Small intestine (tissue), 7 donors: ENCODE results near the gene C2orf81. TPM values are rescaled to one million over a fixed set of nuclear protein-coding genes. Genes with fewer than 3 reads are reported as not detected.
"Not testable (repeated sequence)": the region's sequence is repeated elsewhere in the genome, so short reads cannot be mapped to it uniquely, and the experiment has no call there.

Source experiments
- DNase-seq, 2 donors: peaks; one replicate each; pipeline versions ENCODE4 v3.0.0 to v3.0.0-alpha.2; 2013
- FAIRE-seq: peaks from 2 replicates; lab custom pipeline; 2012; peaks lifted over from hg19 to GRCh38; lab: Jason Lieb, UNC
- H3K27ac ChIP-seq, 3 donors: one replicate each; pipeline ENCODE4 v1.5.1; 2013; ENCODE audit warnings: low read length in 2 of 3, mild to moderate bottlenecking in 2 of 3, control low read depth in 1 of 3, inconsistent platforms in 1 of 3, low read depth in 1 of 3, moderate library complexity in 1 of 3
- H3K27me3 ChIP-seq, 3 donors: one replicate each; pipeline ENCODE4 v1.6.1; 2013; ENCODE audit warnings: low read length in 3 of 3, inconsistent platforms in 1 of 3; ENCODE audit not compliant: control insufficient read depth in 3 of 3, insufficient read depth in 3 of 3
- H3K36me3 ChIP-seq, 3 donors: one replicate each; pipeline ENCODE4 v1.6.1; 2013; ENCODE audit warnings: low read length in 3 of 3, inconsistent platforms in 1 of 3, low read depth in 1 of 3, mild to moderate bottlenecking in 1 of 3, moderate library complexity in 1 of 3; ENCODE audit not compliant: control insufficient read depth in 3 of 3, insufficient read depth in 2 of 3
- H3K4me1 ChIP-seq, 3 donors: one replicate each; pipeline ENCODE4 v1.6.1; 2013; ENCODE audit warnings: low read length in 2 of 3, inconsistent platforms in 1 of 3, low read depth in 1 of 3, mild to moderate bottlenecking in 1 of 3, moderate library complexity in 1 of 3; ENCODE audit not compliant: control insufficient read depth in 3 of 3, insufficient read depth in 2 of 3
- H3K4me3 ChIP-seq, 3 donors: one replicate each; pipeline ENCODE4 v1.5.1; 2013; ENCODE audit warnings: low read length in 3 of 3, control low read depth in 1 of 3, inconsistent platforms in 1 of 3, low read depth in 1 of 3, mild to moderate bottlenecking in 1 of 3, moderate library complexity in 1 of 3
- H3K9me3 ChIP-seq, 2 donors: one replicate each; pipeline ENCODE4 v1.6.1; 2013; ENCODE audit warnings: low read depth in 1 of 2, low read length in 1 of 2; ENCODE audit not compliant: control insufficient read depth in 2 of 2, insufficient read depth in 1 of 2
- WGBS, 3 donors: extraction: QIAGEN DNeasy Blood & Tissue Kit; methylation state at CpG; one replicate each; pipeline ENCODE4 v1.1.7; 2013; 5-methylcytosine and 5-hydroxymethylcytosine counted together
- polyA plus RNA-seq, 4 donors: library from polyadenylated mRNA; stranded (reverse) in 3 of 4; unstranded in 1 of 4; fragments of 200-250 nt in 3 of 4; fragments of 120-200 nt in 1 of 4; gene quantifications; one replicate each; pipeline versions ENCODE4 v1.2.1 to v1.2.3, GENCODE V29; 2013
- donor health status: healthy with polysubstance abuse.
- donor health status: control.
- donor health status: control.
- donor health status: Bipolar disorder and iron deficiency.
- donor health status: healthy.

Gene C2orf81
- polyA plus RNA-seq, 4 donors, result 0.22 to 2.5 (median 1.1) TPM

GRCh38 chr2:74459503-74460118, 38.2 kb upstream of the C2orf81 start:
- peaks cover 3 to 37% (median 7%) of the 10 kb centered on the region in 3 donors for H3K36me3 ChIP-seq
- not testable (repeated sequence) for H3K9me3 ChIP-seq, H3K4me3 ChIP-seq, H3K27me3 ChIP-seq, H3K27ac ChIP-seq, FAIRE-seq
- peaks cover 3 to 48% (median 9%) of the 10 kb centered on the region in 3 donors for H3K4me1 ChIP-seq
- DNase-seq, result peak in 1 of 2 donors; percentile 2
- 56 to 77% (median 64%) methylated on average over 13 of the region's 13 CpGs for WGBS, 3 donors

DNA sequence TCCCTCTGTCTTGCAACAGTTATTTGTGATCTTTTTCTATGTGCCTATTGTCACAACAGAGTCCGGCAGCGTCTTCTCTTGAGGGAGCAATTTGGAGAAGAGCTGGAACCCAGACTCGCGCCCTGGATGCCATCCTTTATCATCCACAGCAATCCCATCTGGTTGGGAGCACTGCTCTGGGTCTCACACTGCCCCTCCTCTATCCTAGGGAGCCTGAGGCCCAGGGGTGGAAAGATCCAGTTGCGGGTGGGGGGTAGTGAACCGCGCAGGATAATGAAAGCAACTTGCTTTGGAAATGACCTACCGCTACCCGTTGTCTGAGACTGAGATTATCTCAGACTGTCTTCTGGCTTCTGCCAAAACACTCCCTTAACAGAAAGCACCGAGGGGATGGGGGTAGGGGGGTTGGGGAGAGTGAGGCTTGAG, 37.5 kb upstream of the C2orf81 start:
- Histone ChIP-seq H3K4me1 (peaks cover 3 to 46% (median 9%) of the 10 kb centered on the region in 3 donors), H3K9me3 (no peaks in the 10 kb centered on the region), H3K27ac (peak overlapping the region; percentile 16 to 73 (median 32)), H3K4me3 (peak overlapping the region; percentile 39 to 92 (median 72)), H3K36me3 (peaks cover 3 to 32% (median 7%) of the 10 kb centered on the region in 3 donors), H3K27me3 (no peaks in the 10 kb centered on the region)
- DNase-seq, result peak in 1 of 2 donors; percentile 26
- no peak for FAIRE-seq
- WGBS, 3 donors, result 0 to 2% (median 2%) methylated on average over 10 of the region's 10 CpGs

DNA sequence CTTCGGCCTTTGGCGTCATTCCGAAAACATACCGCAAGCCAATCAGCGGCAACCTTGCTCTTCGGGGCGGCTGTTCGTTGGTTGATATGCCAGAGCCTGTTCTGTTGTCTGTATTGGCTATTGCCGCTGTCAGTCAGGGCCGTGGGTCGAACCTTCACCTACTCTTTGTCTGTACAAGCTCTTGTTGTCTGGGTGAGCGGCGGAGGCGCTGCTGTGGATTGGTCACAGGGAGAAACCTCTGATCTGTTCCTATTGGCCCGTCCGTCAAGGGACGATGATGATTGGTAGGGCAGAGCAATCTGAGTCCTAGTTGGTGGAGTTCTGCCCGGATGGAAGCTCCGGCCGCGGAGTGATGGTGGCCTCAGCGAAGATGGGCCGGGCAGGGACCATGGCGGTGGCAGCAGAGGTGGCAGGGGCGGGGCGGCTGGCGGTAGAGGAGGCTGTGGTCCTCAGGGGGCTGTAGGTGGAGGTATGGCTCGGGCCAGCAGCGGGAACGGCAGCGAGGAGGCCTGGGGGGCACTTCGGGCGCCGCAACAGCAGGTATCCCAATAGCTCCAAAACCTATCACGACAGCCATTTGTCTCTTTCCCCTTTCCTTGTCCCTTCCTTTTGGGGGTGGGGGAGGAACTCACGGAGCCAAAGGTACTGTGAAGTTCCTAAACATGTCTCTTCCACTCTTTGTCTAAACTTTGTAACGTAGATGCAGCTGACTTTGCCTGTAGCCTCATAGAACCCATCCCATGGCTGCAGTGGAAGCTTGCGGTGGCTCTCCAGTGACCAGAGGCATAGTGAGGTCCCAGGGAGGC, 36.9 kb upstream of the C2orf81 start, which contains the start of gene WBP1:
Gene WBP1 (plus strand): TSS at position 307 of the 806 bp plus-strand sequence. CDS start 165 bp downstream, at position 472.
- peaks cover 3 to 44% (median 9%) of the 10 kb centered on the region in 3 donors for H3K4me1 ChIP-seq
- 0 to 1% (median 0%) methylated on average over 32 to 38 of the region's 38 CpGs for WGBS, 3 donors
- peaks cover 3 to 32% (median 7%) of the 10 kb centered on the region in 3 donors for H3K36me3 ChIP-seq
- DNase-seq (peak; percentile 100), FAIRE-seq (peak; percentile 70)
- H3K4me3 ChIP-seq, result peak within 1 kb of the TSS; percentile 39 to 92 (median 72)
- no peaks in the 10 kb centered on the region for H3K27me3 ChIP-seq
- H3K9me3 ChIP-seq, result no peaks in the 10 kb centered on the region
- H3K27ac ChIP-seq, result peak within 1 kb of the TSS; percentile 92 to 98 (median 97)

DNA sequence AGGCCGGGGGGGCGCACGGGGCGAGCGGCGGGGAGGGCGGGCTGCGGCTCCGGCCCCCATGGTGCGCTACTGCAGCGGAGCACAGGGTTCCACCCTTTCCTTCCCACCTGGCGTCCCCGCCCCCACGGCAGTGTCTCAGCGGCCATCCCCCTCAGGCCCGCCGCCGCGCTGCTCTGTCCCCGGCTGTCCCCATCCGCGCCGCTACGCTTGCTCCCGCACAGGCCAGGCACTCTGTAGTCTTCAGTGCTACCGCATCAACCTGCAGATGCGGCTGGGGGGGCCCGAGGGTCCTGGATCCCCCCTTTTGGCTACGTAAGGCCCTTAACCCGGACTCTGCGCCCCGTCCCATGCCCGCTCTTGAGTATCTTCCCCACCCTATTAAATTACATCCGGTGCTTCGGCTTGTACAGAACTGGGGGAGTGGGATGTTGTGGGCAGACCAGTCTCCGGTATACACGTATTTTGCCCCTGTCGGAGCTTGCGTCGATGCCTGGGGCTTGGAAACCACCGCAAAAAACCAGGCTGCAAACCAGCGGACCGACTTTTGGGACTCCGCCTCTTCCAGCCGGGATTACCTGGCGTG, 36.2 kb upstream of the C2orf81 start:
- H3K4me1 ChIP-seq, result peaks cover 3 to 37% (median 8%) of the 10 kb centered on the region in 3 donors
- WGBS, 3 donors, result 0 to 1% (median 0%) methylated on average over 36 to 46 of the region's 46 CpGs
- FAIRE-seq (no peak), DNase-seq (peak in 1 of 2 donors; percentile 66)
- peaks cover 1 to 26% (median 7%) of the 10 kb centered on the region in 3 donors for H3K36me3 ChIP-seq
- H3K27ac ChIP-seq, result peak overlapping the region; percentile 92 to 98 (median 97)
- H3K4me3 ChIP-seq, result peak overlapping the region; percentile 39 to 92 (median 67)
- no peaks in the 10 kb centered on the region for H3K9me3 ChIP-seq
- H3K27me3 ChIP-seq, result no peaks in the 10 kb centered on the region

- Histone ChIP-seq H3K4me1 (peaks cover 3 to 34% (median 6%) of the 10 kb centered on the region in 3 donors), H3K27me3 (no peaks in the 10 kb centered on the region), H3K9me3 (no peaks in the 10 kb centered on the region), H3K27ac (peak overlapping the region; percentile 86 to 98 (median 97)), H3K36me3 (peaks cover 0 to 21% (median 3%) of the 10 kb centered on the region in 3 donors), H3K4me3 (peak overlapping the region; percentile 39 to 92 (median 67))
- WGBS, 3 donors, result 1% methylated on average over 27 of the region's 27 CpGs
- DNase-seq, result no peak
- FAIRE-seq, result no peak
Observed at GRCh38 chr2:74457129-74457548, 35.7 kb upstream of the C2orf81 start.

DNA sequence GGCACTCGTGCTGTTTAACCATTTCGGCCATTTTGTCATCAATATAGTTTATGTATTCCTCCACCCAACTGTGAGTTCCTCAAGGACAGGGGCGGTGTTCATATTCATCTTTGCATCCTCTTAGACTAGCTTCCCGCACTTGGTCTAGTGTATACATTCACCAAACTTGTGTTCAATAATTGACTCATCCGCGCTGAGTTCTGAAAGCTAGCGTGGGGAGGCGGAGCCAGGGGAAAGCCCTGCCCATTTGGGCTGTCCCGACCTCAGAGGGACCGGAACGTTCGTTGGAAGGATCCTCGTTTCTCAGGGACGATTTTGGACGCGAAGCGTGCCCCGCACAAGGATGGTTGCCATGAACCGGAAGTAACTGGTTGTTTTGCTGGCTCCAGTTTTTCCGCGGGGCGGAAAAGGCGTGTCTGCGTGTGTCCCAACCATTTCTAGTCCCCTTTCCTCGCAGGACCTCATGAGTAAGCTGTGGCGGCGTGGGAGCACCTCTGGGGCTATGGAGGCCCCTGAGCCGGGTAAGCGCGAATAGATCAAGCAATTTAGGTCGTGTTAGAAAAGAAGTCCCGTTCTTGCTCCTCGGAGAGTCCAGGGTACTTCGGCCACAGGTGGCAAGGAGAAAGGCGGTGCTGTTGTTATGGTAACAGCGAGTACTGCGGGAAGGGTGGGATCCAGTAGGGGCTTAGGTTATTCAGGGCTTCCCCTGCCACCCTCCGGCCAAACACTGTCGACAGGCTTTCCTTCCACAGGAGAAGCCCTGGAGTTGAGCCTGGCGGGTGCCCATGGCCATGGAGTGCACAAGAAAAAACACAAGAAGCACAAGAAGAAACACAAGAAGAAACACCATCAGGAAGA, 33.5 kb upstream of the C2orf81 start, which contains the start of gene INO80B:
Gene INO80B (plus strand): TSS at position 434 of the 858 bp plus-strand sequence. CDS start 30 bp downstream, at position 464.
- Histone ChIP-seq H3K4me3 (peak within 1 kb of the TSS; percentile 50 to 89 (median 55)), H3K27ac (peak within 1 kb of the TSS; percentile 3 to 53 (median 42)), H3K36me3 (peaks cover 0 to 4% (median 0%) of the 10 kb centered on the region in 3 donors), H3K4me1 (peaks cover 3 to 34% (median 6%) of the 10 kb centered on the region in 3 donors), H3K9me3 (no peaks in the 10 kb centered on the region), H3K27me3 (no peaks in the 10 kb centered on the region)
- FAIRE-seq (no peak), DNase-seq (peak; percentile 99)
- 0 to 1% (median 1%) methylated on average over 40 of the region's 40 CpGs for WGBS, 3 donors

- H3K36me3 ChIP-seq, result no peaks in the 10 kb centered on the region
- no peak overlapping the region for H3K27ac ChIP-seq
- no peaks in the 10 kb centered on the region for H3K9me3 ChIP-seq
- no peaks in the 10 kb centered on the region for H3K27me3 ChIP-seq
- 81 to 85% (median 83%) methylated on average over 3 of the region's 3 CpGs for WGBS, 3 donors
- FAIRE-seq (no peak), DNase-seq (no peak)
- H3K4me3 ChIP-seq, result no peak overlapping the region
- peaks cover 3 to 15% (median 3%) of the 10 kb centered on the region in 3 donors for H3K4me1 ChIP-seq
Observed at GRCh38 chr2:74450570-74451190, 29.3 kb upstream of the C2orf81 start.
